Astrocyte (in vitro differentiated cells and primary cell): Measurements from ENCODE around the gene GADD45B. TPM values are rescaled to one million over a fixed set of nuclear protein-coding genes. Genes with fewer than 3 reads are reported as not detected.

Source experiments
- DNase-seq: peaks from one replicate; pipeline ENCODE4 v3.0.0-alpha.2; 2010; ENCODE audit warnings: low read depth
- FAIRE-seq: peaks from 2 replicates; lab custom pipeline; 2011; peaks lifted over from hg19 to GRCh38; lab: Jason Lieb, UNC
- H2AFZ ChIP-seq: 2 replicates; pipeline ENCODE4 v1.6.0; 2012; ENCODE audit warnings: low read depth, low read length, inconsistent platforms
- H3K27ac ChIP-seq: 2 replicates; pipeline ENCODE4 v1.5.1; 2011; ENCODE audit warnings: low read depth, low read length, inconsistent platforms
- H3K27me3 ChIP-seq: 2 replicates; pipeline ENCODE4 v1.6.0; 2011; ENCODE audit warnings: low read length, inconsistent platforms; ENCODE audit not compliant: insufficient read depth
- H3K36me3 ChIP-seq: 2 replicates; pipeline ENCODE4 v1.5.1; 2011; ENCODE audit warnings: low read length, inconsistent platforms; ENCODE audit not compliant: insufficient read depth
- H3K4me1 ChIP-seq: 2 replicates; pipeline ENCODE4 v1.5.1; 2011; ENCODE audit warnings: low read length, inconsistent platforms; ENCODE audit not compliant: insufficient read depth
- H3K4me2 ChIP-seq: 2 replicates; pipeline ENCODE4 v1.6.0; 2012; ENCODE audit warnings: low read length, inconsistent platforms
- H3K4me3 ChIP-seq: 2 replicates; pipeline ENCODE4 v1.5.1; 2011; ENCODE audit warnings: low read depth, mild to moderate bottlenecking, low read length, inconsistent platforms; ENCODE audit not compliant: insufficient read depth
- H3K79me2 ChIP-seq: 2 replicates; pipeline ENCODE4 v1.6.0; 2012; ENCODE audit warnings: mild to moderate bottlenecking, low read length, inconsistent platforms; ENCODE audit not compliant: insufficient read depth
- H3K9ac ChIP-seq: 2 replicates; pipeline ENCODE4 v1.6.0; 2012; ENCODE audit warnings: mild to moderate bottlenecking, low read length, inconsistent platforms
- H3K9me3 ChIP-seq: 2 replicates; pipeline ENCODE4 v1.5.1; 2012; ENCODE audit warnings: low read depth, mild to moderate bottlenecking, low read length, inconsistent platforms; ENCODE audit not compliant: insufficient read depth
- H4K20me1 ChIP-seq: 2 replicates; pipeline ENCODE4 v1.6.0; 2012; ENCODE audit warnings: low read length, inconsistent platforms; ENCODE audit not compliant: insufficient read depth
- H3K27ac Mint-ChIP-seq: one replicate; pipeline ENCODE4 v1.8.0; 2021; ENCODE audit warnings: mild to moderate bottlenecking, mixed read lengths; ENCODE audit not compliant: unreplicated experiment
- H3K27me3 Mint-ChIP-seq: one replicate; pipeline ENCODE4 v1.8.0; 2021; ENCODE audit warnings: low read depth, mixed read lengths; ENCODE audit not compliant: unreplicated experiment
- H3K36me3 Mint-ChIP-seq: one replicate; pipeline ENCODE4 v1.8.0; 2021; ENCODE audit warnings: low read depth, mixed read lengths; ENCODE audit not compliant: unreplicated experiment
- H3K4me1 Mint-ChIP-seq: one replicate; pipeline ENCODE4 v1.8.0; 2021; ENCODE audit warnings: low read depth, mixed read lengths; ENCODE audit not compliant: unreplicated experiment
- H3K4me3 Mint-ChIP-seq: one replicate; pipeline ENCODE4 v1.8.0; 2021; ENCODE audit warnings: mild to moderate bottlenecking, moderate library complexity, mixed read lengths; ENCODE audit not compliant: unreplicated experiment
- H3K9me3 Mint-ChIP-seq: one replicate; pipeline ENCODE4 v1.8.0; 2021; ENCODE audit warnings: mild to moderate bottlenecking, mixed read lengths; ENCODE audit not compliant: unreplicated experiment
- EZH2 ChIP-seq: IDR thresholded peaks from 2 replicates; pipeline ENCODE4 v1.6.1; 2012; ENCODE audit warnings: mild to moderate bottlenecking, low read length, inconsistent platforms; ENCODE audit not compliant: insufficient read depth
- total RNA-seq: library from RNA; stranded (reverse); gene quantifications from 2 replicates; pipeline ENCODE4 v1.2.1, GENCODE V29; 2021
- TF ChIP-seq, protein P1 (sequence below): IDR thresholded peaks from 2 replicates; pipeline ENCODE4 v1.5.1; 2011; ENCODE audit warnings: low read depth, mild to moderate bottlenecking, inconsistent platforms, low read length, moderate library complexity; ENCODE audit not compliant: insufficient read depth

GADD45B gene
- total RNA-seq, 1 donor from 2014 or later, result 161 TPM

DNA sequence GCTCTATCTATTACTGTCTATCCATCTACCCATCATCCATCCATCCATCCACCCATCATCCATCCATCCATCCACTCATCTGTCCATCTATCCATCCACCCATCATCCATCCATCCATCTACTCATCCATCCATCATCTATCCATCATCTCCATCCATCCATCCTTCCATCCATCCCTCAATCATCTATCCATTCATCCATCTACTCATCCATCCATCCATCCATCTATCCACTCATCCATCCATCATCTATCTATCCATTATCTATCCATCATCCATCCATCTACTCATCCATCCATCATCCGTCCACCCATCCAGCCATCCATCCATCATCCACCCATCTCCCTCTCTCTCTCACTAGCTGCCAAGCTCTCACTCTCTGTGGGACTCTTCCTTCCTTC lies 35.4 kb upstream of the GADD45B start:
- H3K9me3 Mint-ChIP-seq, result no peaks in the 10 kb centered on the region
- no peak for DNase-seq
- H3K4me1 ChIP-seq, result no peaks in the 10 kb centered on the region
- H4K20me1 ChIP-seq, result peaks cover 53% of the 10 kb centered on the region
- H3K27ac ChIP-seq, result no peak overlapping the region
- no peaks in the 10 kb centered on the region for H3K4me1 Mint-ChIP-seq
- TF ChIP-seq, protein P1, sequence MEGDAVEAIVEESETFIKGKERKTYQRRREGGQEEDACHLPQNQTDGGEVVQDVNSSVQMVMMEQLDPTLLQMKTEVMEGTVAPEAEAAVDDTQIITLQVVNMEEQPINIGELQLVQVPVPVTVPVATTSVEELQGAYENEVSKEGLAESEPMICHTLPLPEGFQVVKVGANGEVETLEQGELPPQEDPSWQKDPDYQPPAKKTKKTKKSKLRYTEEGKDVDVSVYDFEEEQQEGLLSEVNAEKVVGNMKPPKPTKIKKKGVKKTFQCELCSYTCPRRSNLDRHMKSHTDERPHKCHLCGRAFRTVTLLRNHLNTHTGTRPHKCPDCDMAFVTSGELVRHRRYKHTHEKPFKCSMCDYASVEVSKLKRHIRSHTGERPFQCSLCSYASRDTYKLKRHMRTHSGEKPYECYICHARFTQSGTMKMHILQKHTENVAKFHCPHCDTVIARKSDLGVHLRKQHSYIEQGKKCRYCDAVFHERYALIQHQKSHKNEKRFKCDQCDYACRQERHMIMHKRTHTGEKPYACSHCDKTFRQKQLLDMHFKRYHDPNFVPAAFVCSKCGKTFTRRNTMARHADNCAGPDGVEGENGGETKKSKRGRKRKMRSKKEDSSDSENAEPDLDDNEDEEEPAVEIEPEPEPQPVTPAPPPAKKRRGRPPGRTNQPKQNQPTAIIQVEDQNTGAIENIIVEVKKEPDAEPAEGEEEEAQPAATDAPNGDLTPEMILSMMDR, result no peak
- TF ChIP-seq EZH2, result no peak
- H3K4me3 Mint-ChIP-seq, result no peak overlapping the region
- H3K36me3 ChIP-seq, result no peaks in the 10 kb centered on the region
- no peak overlapping the region for H2AFZ ChIP-seq
- no peaks in the 10 kb centered on the region for H3K27me3 Mint-ChIP-seq
- no peaks in the 10 kb centered on the region for H3K27me3 ChIP-seq
- H3K27ac Mint-ChIP-seq, result no peak overlapping the region
- H3K79me2 ChIP-seq, result peaks cover 74% of the 10 kb centered on the region
- no peaks in the 10 kb centered on the region for H3K9me3 ChIP-seq
- H3K9ac ChIP-seq, result no peak overlapping the region
- H3K4me2 ChIP-seq, result no peak overlapping the region
- no peak for FAIRE-seq
- no peak overlapping the region for H3K4me3 ChIP-seq
- H3K36me3 Mint-ChIP-seq, result peaks cover 2% of the 10 kb centered on the region

DNA sequence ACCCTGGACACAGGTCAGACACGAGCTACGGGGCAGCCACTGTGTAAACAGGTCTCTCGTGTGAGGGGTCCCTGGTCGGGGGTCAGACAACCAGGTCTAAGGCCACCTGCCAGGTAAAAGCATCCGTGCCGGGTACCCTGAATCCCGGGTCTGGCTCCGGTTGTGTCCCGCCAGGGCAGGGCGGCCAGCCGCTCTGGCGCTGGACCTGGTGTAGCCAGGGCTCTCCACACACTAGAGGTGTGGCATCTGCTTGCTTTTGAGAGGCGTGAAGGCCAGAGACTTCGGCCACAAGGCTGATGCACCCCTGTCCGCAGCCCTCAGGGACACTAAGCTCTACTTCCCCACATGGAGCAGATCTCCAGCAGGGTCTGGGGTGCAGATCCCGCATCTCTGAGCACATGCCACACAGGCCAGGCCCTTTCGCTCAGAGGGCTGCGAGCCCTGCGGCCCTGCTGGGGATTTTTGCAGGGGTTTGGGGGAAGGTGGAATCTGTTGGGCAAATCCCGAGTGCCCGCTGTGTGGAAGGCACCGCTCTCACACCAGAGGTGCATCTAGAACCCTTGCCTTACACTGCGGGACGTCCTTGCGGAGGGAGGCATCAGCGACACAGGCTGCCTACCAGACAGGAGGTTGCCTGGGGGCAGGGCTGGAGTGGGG lies 34.7 kb upstream of the GADD45B start:
- Histone ChIP-seq H3K9ac (no peak overlapping the region), H3K36me3 (no peaks in the 10 kb centered on the region), H3K4me3 (no peak overlapping the region), H3K79me2 (peaks cover 76% of the 10 kb centered on the region), H4K20me1 (peaks cover 54% of the 10 kb centered on the region), H3K4me2 (no peak overlapping the region), H2AFZ (no peak overlapping the region), H3K4me1 (no peaks in the 10 kb centered on the region), H3K27me3 (no peaks in the 10 kb centered on the region), H3K27ac (no peak overlapping the region), H3K9me3 (no peaks in the 10 kb centered on the region)
- Mint-ChIP-seq H3K27ac (no peak overlapping the region), H3K4me3 (no peak overlapping the region), H3K9me3 (no peaks in the 10 kb centered on the region), H3K36me3 (peaks cover 2% of the 10 kb centered on the region), H3K4me1 (no peaks in the 10 kb centered on the region), H3K27me3 (no peaks in the 10 kb centered on the region)
- no peak for FAIRE-seq
- DNase-seq, result no peak
- TF ChIP-seq, protein P1, result no peak
- no peak for TF ChIP-seq EZH2

DNA sequence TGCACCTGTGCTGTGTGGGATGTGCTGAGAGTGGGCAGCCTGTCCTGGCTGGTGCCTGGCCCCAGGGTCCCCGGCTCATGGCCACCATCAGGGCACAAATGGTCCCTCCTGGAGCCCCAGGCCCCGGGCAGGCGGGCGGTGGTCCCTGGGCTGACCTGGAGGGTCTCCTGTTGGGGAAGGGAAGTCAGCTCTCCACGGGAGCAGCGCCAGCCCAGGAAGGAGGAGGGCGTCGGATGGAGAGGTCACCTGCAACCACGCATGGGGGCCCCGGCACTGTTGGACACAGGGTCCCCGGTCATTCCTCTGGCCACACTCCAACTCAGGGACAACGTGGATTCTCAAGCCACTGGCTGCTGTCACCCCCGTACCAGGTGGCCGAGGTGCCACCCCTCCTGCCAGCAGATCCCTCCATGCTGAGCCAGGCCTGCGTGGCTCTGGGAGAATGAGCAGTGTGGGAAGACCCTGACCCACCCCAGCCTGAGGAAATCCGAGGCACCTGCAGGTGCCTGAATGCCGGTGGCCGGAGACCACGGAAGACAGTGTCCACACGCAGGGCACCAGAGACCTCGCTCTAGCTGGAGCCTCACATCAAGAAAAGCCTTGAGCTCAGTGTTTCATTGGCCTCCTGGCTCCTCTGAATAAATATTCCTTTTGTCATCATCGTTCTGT lies 32.7 kb upstream of the GADD45B start:
- no peaks in the 10 kb centered on the region for H3K9me3 ChIP-seq
- H3K9ac ChIP-seq, result no peak overlapping the region
- no peak overlapping the region for H3K27ac ChIP-seq
- TF ChIP-seq EZH2, result no peak
- TF ChIP-seq, protein P1, result no peak
- H3K4me3 ChIP-seq, result no peak overlapping the region
- H2AFZ ChIP-seq, result no peak overlapping the region
- DNase-seq (no peak), FAIRE-seq (no peak)
- peaks cover 3% of the 10 kb centered on the region for H3K4me1 Mint-ChIP-seq
- H3K27ac Mint-ChIP-seq, result no peak overlapping the region
- no peak overlapping the region for H3K4me2 ChIP-seq
- no peaks in the 10 kb centered on the region for H3K9me3 Mint-ChIP-seq
- peaks cover 2% of the 10 kb centered on the region for H3K36me3 Mint-ChIP-seq
- no peaks in the 10 kb centered on the region for H3K36me3 ChIP-seq
- peaks cover 71% of the 10 kb centered on the region for H4K20me1 ChIP-seq
- no peaks in the 10 kb centered on the region for H3K27me3 Mint-ChIP-seq
- no peaks in the 10 kb centered on the region for H3K27me3 ChIP-seq
- peaks cover 86% of the 10 kb centered on the region for H3K79me2 ChIP-seq
- H3K4me3 Mint-ChIP-seq, result no peak overlapping the region
- H3K4me1 ChIP-seq, result no peaks in the 10 kb centered on the region
